MCF 10A (cell line): ENCODE results near the gene CASTOR1. TPM values are rescaled to one million over a fixed set of nuclear protein-coding genes. Genes with fewer than 3 reads are reported as not detected.

ENCODE experiments used
- BruUV-seq: library from RNA; stranded (reverse); fragments of 400-500 nt; replicated peaks from 2 replicates; lab custom pipeline; 2021; lab: Mats Ljungman, UMichigan
- CTCF ChIA-PET: fragments of 300-600 bp; sonication (Branson Sonifier 250); formaldehyde crosslinking; extraction: SDS; loops from one replicate; lab custom pipeline; 2021; ENCODE audit warnings: antibody characterized with exemption, inconsistent platforms; lab: Yijun Ruan, JAX
- POLR2A ChIA-PET: fragments of 300-600, 350-650 bp; sonication (Branson Sonifier 250); formaldehyde crosslinking; extraction: SDS; loops from one replicate; lab custom pipeline; 2020; ENCODE audit warnings: antibody characterized with exemption, inconsistent platforms; lab: Yijun Ruan, JAX
- DNase-seq: peaks from one replicate; pipeline ENCODE4 v3.0.0-alpha.2; 2018; ENCODE audit not compliant: unreplicated experiment
- H3K27ac Mint-ChIP-seq: one replicate; pipeline ENCODE4 v1.8.0; 2022; ENCODE audit warnings: mild to moderate bottlenecking, low read depth, mixed read lengths; ENCODE audit not compliant: unreplicated experiment
- H3K27me3 Mint-ChIP-seq: one replicate; pipeline ENCODE4 v1.8.0; 2022; ENCODE audit warnings: mixed read lengths; ENCODE audit not compliant: insufficient read depth, unreplicated experiment
- H3K36me3 Mint-ChIP-seq: one replicate; pipeline ENCODE4 v1.8.0; 2022; ENCODE audit warnings: mild to moderate bottlenecking, moderate library complexity, mixed read lengths; ENCODE audit not compliant: insufficient read depth, unreplicated experiment
- H3K4me1 Mint-ChIP-seq: one replicate; pipeline ENCODE4 v1.8.0; 2022; ENCODE audit warnings: mixed read lengths; ENCODE audit not compliant: insufficient read depth, unreplicated experiment
- H3K4me3 Mint-ChIP-seq: one replicate; pipeline ENCODE4 v1.8.0; 2022; ENCODE audit warnings: mild to moderate bottlenecking, moderate library complexity, mixed read lengths; ENCODE audit not compliant: unreplicated experiment
- H3K9me3 Mint-ChIP-seq: one replicate; pipeline ENCODE4 v1.8.0; 2022; ENCODE audit warnings: mixed read lengths; ENCODE audit not compliant: unreplicated experiment
- CTCF ChIP-seq: fragments of 200-600 bp; IDR thresholded peaks from one replicate; pipeline ENCODE4 v1.8.0; 2022; ENCODE audit warnings: antibody characterized with exemption, mild to moderate bottlenecking; ENCODE audit not compliant: unreplicated experiment
- intact Hi-C: fragments of 100-400 bp; cut with micrococcal nuclease; formaldehyde crosslinking; loops from 2 replicates; pipeline ENCODE4 v1.14.1; 2022
- total RNA-seq: library from RNA; stranded (reverse); gene quantifications from 2 replicates; pipeline ENCODE4 v1.2.3, GENCODE V29; 2022

CASTOR1 gene
- total RNA-seq, 1 experiment from 2014 or later: 1.2 TPM

DNA sequence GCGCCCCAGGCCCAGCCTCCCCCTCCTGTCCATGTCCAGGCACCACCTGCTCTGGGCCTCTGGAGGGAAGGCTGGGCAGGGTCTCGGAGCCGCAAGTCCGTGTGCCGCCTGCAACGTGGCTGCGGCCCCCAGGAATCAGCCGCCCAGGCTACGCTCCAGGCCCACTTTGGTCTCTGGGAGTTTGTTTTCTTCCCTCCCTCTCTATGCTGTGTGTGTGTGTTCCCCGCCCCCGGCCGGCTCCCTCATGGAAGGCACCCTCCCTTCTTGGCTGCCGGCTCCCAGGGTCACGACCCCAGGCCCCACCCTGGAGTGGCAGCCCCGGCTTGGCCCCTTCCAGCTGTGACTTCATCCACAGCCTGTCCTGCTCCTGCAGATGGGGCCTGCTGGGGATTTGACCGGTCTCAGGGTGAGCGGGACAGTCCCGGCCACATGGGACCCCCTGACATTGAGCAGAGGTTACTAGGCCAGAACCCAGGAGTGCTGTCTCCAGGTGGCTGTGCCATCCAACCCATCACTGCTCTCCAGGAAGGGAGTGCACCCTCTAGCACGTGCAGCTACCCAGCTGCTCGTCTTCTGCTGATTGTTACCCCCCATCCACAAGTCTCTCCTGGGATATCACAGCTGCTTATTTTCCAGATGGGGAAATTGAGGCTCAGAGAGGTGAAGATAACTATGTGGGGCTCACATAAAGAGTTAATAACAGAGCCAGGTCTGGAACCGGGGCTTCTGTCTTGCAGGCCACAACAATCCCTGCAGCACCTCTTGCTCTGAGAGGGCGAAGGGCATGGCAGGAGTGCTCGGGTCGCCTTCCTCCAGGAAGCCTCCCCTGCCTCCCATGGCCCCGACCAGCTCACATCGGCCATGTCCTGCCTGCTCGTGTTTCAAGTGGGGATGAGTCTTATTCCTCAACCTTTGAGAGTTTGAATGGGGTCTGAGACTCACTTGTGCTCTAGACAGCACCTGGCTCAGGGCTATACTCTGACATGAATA is 40.0 kb downstream of the CASTOR1 start:
- TF ChIP-seq CTCF: no peak
- no peak for DNase-seq
- Mint-ChIP-seq H3K4me1 (peaks cover 34% of the 10 kb centered on the region), H3K27ac (no peak overlapping the region), H3K4me3 (no peak overlapping the region), H3K27me3 (no peaks in the 10 kb centered on the region), H3K36me3 (peaks cover 6% of the 10 kb centered on the region), H3K9me3 (no peaks in the 10 kb centered on the region)
- intact Hi-C loops: no loop called here
- ChIA-PET POLR2A (interaction anchor here (0.6 kb wide), 1 partner anchor 133 kb away, joined by 3 read pairs; no protein-coding TSS in a partner anchor), CTCF (interaction anchor here (0.6 to 1.3 kb wide), 4 partner anchors 12 to 141 kb away, joined by 3 to 4 read pairs (median 4); no protein-coding TSS in a partner anchor)
- no TSS peak for BruUV-seq

DNA sequence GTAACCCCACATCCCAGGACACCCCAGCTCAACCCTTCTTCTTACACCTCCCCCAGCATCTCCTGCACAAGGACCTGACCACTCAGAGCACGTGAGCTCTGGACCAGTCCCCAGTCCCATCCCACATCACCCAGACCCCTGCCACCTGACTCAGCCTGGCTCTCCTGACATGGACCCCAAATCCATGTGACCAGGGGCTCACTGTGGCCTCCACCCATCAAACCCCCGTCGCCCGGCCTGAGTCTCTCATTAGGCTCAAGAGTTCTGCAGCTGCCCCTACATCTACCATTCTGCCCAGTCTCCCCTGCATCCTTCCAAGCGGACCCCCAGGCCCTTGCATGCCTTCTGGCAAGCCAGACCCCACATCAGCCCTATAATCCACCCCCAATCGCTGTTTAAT is 40.8 kb downstream of the CASTOR1 start:
- no TSS peak for BruUV-seq
- POLR2A ChIA-PET: no interaction called here
- no peak overlapping the region for H3K4me3 Mint-ChIP-seq
- no peaks in the 10 kb centered on the region for H3K9me3 Mint-ChIP-seq
- H3K4me1 Mint-ChIP-seq: peaks cover 40% of the 10 kb centered on the region
- TF ChIP-seq CTCF: no peak
- peaks cover 6% of the 10 kb centered on the region for H3K36me3 Mint-ChIP-seq
- intact Hi-C loops: no loop called here
- no peak for DNase-seq
- CTCF ChIA-PET: interaction anchor here (0.5 to 1.3 kb wide), 3 partner anchors 13 to 229 kb away, joined by 3 to 4 read pairs (median 4); no protein-coding TSS in a partner anchor
- H3K27ac Mint-ChIP-seq: no peak overlapping the region
- H3K27me3 Mint-ChIP-seq: no peaks in the 10 kb centered on the region

DNA sequence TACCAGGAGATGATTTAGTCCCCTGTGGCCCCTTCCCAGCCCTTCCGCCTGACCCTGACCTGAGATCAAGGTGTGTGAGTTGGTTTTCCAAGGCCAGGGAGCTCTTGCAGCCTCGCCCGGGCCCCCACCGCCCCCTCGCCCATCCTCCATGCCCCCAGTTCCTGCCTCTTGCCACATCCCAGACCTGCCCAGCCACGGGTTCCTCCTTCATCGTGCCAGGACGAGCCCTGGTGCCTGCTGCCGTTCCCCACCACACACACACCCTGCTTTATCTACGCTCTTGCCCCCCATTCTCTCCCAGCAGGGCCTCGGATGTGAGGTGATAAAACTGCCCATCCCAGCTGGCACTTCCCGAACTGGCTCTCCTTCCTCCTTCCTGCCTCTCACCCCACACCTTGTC is 41.3 kb downstream of the CASTOR1 start:
- intact Hi-C loops: loop anchor here (2.0 kb wide), 2 partner anchors 41 to 51 kb away; no protein-coding TSS in a partner anchor
- H3K36me3 Mint-ChIP-seq: peaks cover 6% of the 10 kb centered on the region
- ChIA-PET CTCF (interaction anchor here (0.5 to 0.6 kb wide), 2 partner anchors 38 to 228 kb away, joined by 4 to 5 read pairs; no protein-coding TSS in a partner anchor), POLR2A (no interaction called here)
- no TSS peak for BruUV-seq
- DNase-seq: no peak
- TF ChIP-seq CTCF: no peak
- H3K4me1 Mint-ChIP-seq: peaks cover 38% of the 10 kb centered on the region
- no peak overlapping the region for H3K4me3 Mint-ChIP-seq
- H3K27me3 Mint-ChIP-seq: no peaks in the 10 kb centered on the region
- H3K27ac Mint-ChIP-seq: no peak overlapping the region
- no peaks in the 10 kb centered on the region for H3K9me3 Mint-ChIP-seq

DNA sequence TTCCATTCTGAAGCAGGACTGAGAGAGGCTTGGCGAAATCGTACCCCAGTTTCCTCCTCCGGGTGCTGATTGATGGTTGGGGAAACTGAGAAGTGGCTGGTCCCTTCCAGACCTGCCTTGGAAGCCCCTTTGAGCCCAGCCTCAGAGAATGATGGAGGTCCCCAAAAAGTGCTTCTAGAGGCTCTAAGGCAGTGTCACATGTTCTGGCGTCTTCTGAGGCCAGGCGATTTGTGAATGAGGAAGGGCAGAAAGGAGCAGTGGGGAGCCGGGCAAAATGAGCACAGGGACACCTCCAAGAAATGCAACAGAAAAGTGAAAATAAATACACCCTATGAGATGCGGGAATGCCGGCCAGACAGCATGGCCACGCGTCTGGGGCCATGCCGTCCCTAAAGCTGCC is 41.7 kb downstream of the CASTOR1 start:
- ChIA-PET POLR2A (no interaction called here), CTCF (interaction anchor here (0.6 kb wide), 1 partner anchor 38 kb away, joined by 5 read pairs; no protein-coding TSS in a partner anchor)
- H3K4me1 Mint-ChIP-seq: peaks cover 34% of the 10 kb centered on the region
- H3K36me3 Mint-ChIP-seq: peaks cover 6% of the 10 kb centered on the region
- no peak overlapping the region for H3K27ac Mint-ChIP-seq
- intact Hi-C loops: loop anchor here (2.0 kb wide), 2 partner anchors 41 to 51 kb away; no protein-coding TSS in a partner anchor
- no TSS peak for BruUV-seq
- no peaks in the 10 kb centered on the region for H3K9me3 Mint-ChIP-seq
- DNase-seq: no peak
- TF ChIP-seq CTCF: no peak
- no peak overlapping the region for H3K4me3 Mint-ChIP-seq
- no peaks in the 10 kb centered on the region for H3K27me3 Mint-ChIP-seq
